ENCODE results near the gene ADCY7.
"Not testable (repeated sequence)": the region's sequence is repeated elsewhere in the genome, so short reads cannot be mapped to it uniquely, and the experiment has no call there.

The ADCY7 gene

GRCh38 chr16:50340578-50340977 lies 74.2 kb downstream of the ADCY7 start:
- Histone ChIP-seq H3K36me3 (ENCODE audit: control insufficient read depth in 1 of 2, insufficient read depth in 2 of 2, low read length in 2 of 2) (peaks cover 9 to 19% of the 10 kb centered on the region in 2 experiments), H3K14ac (ENCODE audit: low read length) (no peak overlapping the region)
- no CpG with 5 or more reads among the region's 2 CpGs for WGBS (ENCODE audit: extremely low coverage, insufficient coverage, insufficient read length)

GRCh38 chr16:50343566-50343965 lies 77.2 kb downstream of the ADCY7 start:
- H3K36me3 ChIP-seq (ENCODE audit: control insufficient read depth in 1 of 2, insufficient read depth in 2 of 2, low read length in 2 of 2), result peaks cover 9 to 18% of the 10 kb centered on the region in 2 experiments
- H3K14ac ChIP-seq (ENCODE audit: low read length); H3K79me2 ChIP-seq (ENCODE audit: control insufficient read depth, insufficient read depth, low read length, poor library complexity); H3K79me1 ChIP-seq (ENCODE audit: low read length); H2BK120ac ChIP-seq (ENCODE audit: insufficient read depth, low read length, poor library complexity); H3K23ac ChIP-seq (ENCODE audit: low read length); H2AFZ ChIP-seq (ENCODE audit: insufficient read depth, low read length, poor library complexity); H3K4me2 ChIP-seq (ENCODE audit: low read length); H2AK5ac ChIP-seq (ENCODE audit: low read length); H3K4me3 ChIP-seq (ENCODE audit: low read depth, low read length); H4K91ac ChIP-seq (ENCODE audit: low read depth, low read length); H4K12ac ChIP-seq (ENCODE audit: low read depth, low read length); H3K4me1 ChIP-seq (ENCODE audit: control insufficient read depth in 1 of 2, insufficient read depth in 2 of 2, low read length in 2 of 2); H2BK12ac ChIP-seq (ENCODE audit: low read length); H3K4ac ChIP-seq (ENCODE audit: low read depth, low read length); H3K27me3 ChIP-seq (ENCODE audit: insufficient read depth, low read length); H3K18ac ChIP-seq (ENCODE audit: low read length); H3K9ac ChIP-seq (ENCODE audit: low read length); DNase-seq; H4K8ac ChIP-seq (ENCODE audit: low read depth, low read length); H2BK5ac ChIP-seq (ENCODE audit: low read depth, low read length, poor library complexity); H3K9me3 ChIP-seq (ENCODE audit: insufficient read depth, low read depth, low read length); H3K27ac ChIP-seq (ENCODE audit: low read depth, low read length): not testable (repeated sequence)
- no CpG with 5 or more reads among the region's 8 CpGs for WGBS (ENCODE audit: extremely low coverage, insufficient coverage, insufficient read length)

More at GRCh38 chr16:50340578-50340977, 74.2 kb downstream of the ADCY7 start:
- Histone ChIP-seq H3K9ac (ENCODE audit: low read length) (no peak overlapping the region), H3K18ac (ENCODE audit: low read length) (no peak overlapping the region), H2BK5ac (ENCODE audit: low read depth, low read length, poor library complexity) (no peak overlapping the region), H3K9me3 (ENCODE audit: insufficient read depth, low read depth, low read length) (no peaks in the 10 kb centered on the region), H3K27me3 (ENCODE audit: insufficient read depth, low read length) (no peaks in the 10 kb centered on the region), H2AFZ (ENCODE audit: insufficient read depth, low read length, poor library complexity) (no peak overlapping the region), H3K79me1 (ENCODE audit: low read length) (no peaks in the 10 kb centered on the region), H3K23ac (ENCODE audit: low read length) (no peak overlapping the region), H3K4ac (ENCODE audit: low read depth, low read length) (no peak overlapping the region), H2BK12ac (ENCODE audit: low read length) (no peak overlapping the region), H4K12ac (ENCODE audit: low read depth, low read length) (no peak overlapping the region), H2BK120ac (ENCODE audit: insufficient read depth, low read length, poor library complexity) (no peak overlapping the region), H3K79me2 (ENCODE audit: control insufficient read depth, insufficient read depth, low read length, poor library complexity) (no peaks in the 10 kb centered on the region), H3K4me2 (ENCODE audit: low read length) (no peak overlapping the region), H4K91ac (ENCODE audit: low read depth, low read length) (no peak overlapping the region), H4K8ac (ENCODE audit: low read depth, low read length) (no peak overlapping the region), H3K4me3 (ENCODE audit: low read depth, low read length) (no peak overlapping the region), H3K4me1 (ENCODE audit: control insufficient read depth in 1 of 2, insufficient read depth in 2 of 2, low read length in 2 of 2) (no peaks in the 10 kb centered on the region), H2AK5ac (ENCODE audit: low read length) (no peak overlapping the region), H3K27ac (ENCODE audit: low read depth, low read length) (no peak overlapping the region)
- DNase-seq, result no peak

GRCh38 chr16:50345210-50345609 lies 78.9 kb downstream of the ADCY7 start:
- not testable (repeated sequence) for H3K4me1 ChIP-seq (ENCODE audit: control insufficient read depth in 1 of 2, insufficient read depth in 2 of 2, low read length in 2 of 2); H3K79me1 ChIP-seq (ENCODE audit: low read length); H3K9me3 ChIP-seq (ENCODE audit: insufficient read depth, low read depth, low read length); H4K12ac ChIP-seq (ENCODE audit: low read depth, low read length); H2BK120ac ChIP-seq (ENCODE audit: insufficient read depth, low read length, poor library complexity); H4K91ac ChIP-seq (ENCODE audit: low read depth, low read length); H2BK5ac ChIP-seq (ENCODE audit: low read depth, low read length, poor library complexity); DNase-seq; H3K9ac ChIP-seq (ENCODE audit: low read length); H3K18ac ChIP-seq (ENCODE audit: low read length); H3K4ac ChIP-seq (ENCODE audit: low read depth, low read length); H2AFZ ChIP-seq (ENCODE audit: insufficient read depth, low read length, poor library complexity); H3K27ac ChIP-seq (ENCODE audit: low read depth, low read length); H2AK5ac ChIP-seq (ENCODE audit: low read length); H3K4me3 ChIP-seq (ENCODE audit: low read depth, low read length); H2BK12ac ChIP-seq (ENCODE audit: low read length); H3K4me2 ChIP-seq (ENCODE audit: low read length); H3K27me3 ChIP-seq (ENCODE audit: insufficient read depth, low read length); H4K8ac ChIP-seq (ENCODE audit: low read depth, low read length); H3K14ac ChIP-seq (ENCODE audit: low read length); H3K23ac ChIP-seq (ENCODE audit: low read length); H3K79me2 ChIP-seq (ENCODE audit: control insufficient read depth, insufficient read depth, low read length, poor library complexity)
- H3K36me3 ChIP-seq (ENCODE audit: control insufficient read depth in 1 of 2, insufficient read depth in 2 of 2, low read length in 2 of 2), result peaks cover 11 to 16% of the 10 kb centered on the region in 2 experiments
- WGBS (ENCODE audit: extremely low coverage, insufficient coverage, insufficient read length), result no CpG with 5 or more reads among the region's 2 CpGs

GRCh38 chr16:50351116-50351515 lies 84.8 kb downstream of the ADCY7 start:
- Histone ChIP-seq H3K4ac (ENCODE audit: low read depth, low read length) (no peak overlapping the region), H3K18ac (ENCODE audit: low read length) (no peak overlapping the region), H3K4me2 (ENCODE audit: low read length) (no peak overlapping the region), H3K9me3 (ENCODE audit: insufficient read depth, low read depth, low read length) (no peaks in the 10 kb centered on the region), H3K27me3 (ENCODE audit: insufficient read depth, low read length) (no peaks in the 10 kb centered on the region), H3K4me3 (ENCODE audit: low read depth, low read length) (no peak overlapping the region), H3K36me3 (ENCODE audit: control insufficient read depth in 1 of 2, insufficient read depth in 2 of 2, low read length in 2 of 2) (peaks cover 3 to 8% of the 10 kb centered on the region in 2 experiments), H3K14ac (ENCODE audit: low read length) (no peak overlapping the region), H3K27ac (ENCODE audit: low read depth, low read length) (no peak overlapping the region), H2BK5ac (ENCODE audit: low read depth, low read length, poor library complexity) (no peak overlapping the region), H2BK120ac (ENCODE audit: insufficient read depth, low read length, poor library complexity) (no peak overlapping the region), H4K91ac (ENCODE audit: low read depth, low read length) (no peak overlapping the region), H4K8ac (ENCODE audit: low read depth, low read length) (no peak overlapping the region), H2AK5ac (ENCODE audit: low read length) (no peak overlapping the region), H2AFZ (ENCODE audit: insufficient read depth, low read length, poor library complexity) (no peak overlapping the region), H4K12ac (ENCODE audit: low read depth, low read length) (no peak overlapping the region), H3K4me1 (ENCODE audit: control insufficient read depth in 1 of 2, insufficient read depth in 2 of 2, low read length in 2 of 2) (no peaks in the 10 kb centered on the region), H3K23ac (ENCODE audit: low read length) (no peak overlapping the region), H3K9ac (ENCODE audit: low read length) (no peak overlapping the region), H3K79me2 (ENCODE audit: control insufficient read depth, insufficient read depth, low read length, poor library complexity) (no peaks in the 10 kb centered on the region), H3K79me1 (ENCODE audit: low read length) (no peaks in the 10 kb centered on the region), H2BK12ac (ENCODE audit: low read length) (no peak overlapping the region)
- DNase-seq, result no peak
- WGBS (ENCODE audit: extremely low coverage, insufficient coverage, insufficient read length), result no CpG with 5 or more reads among the region's 5 CpGs

Data from trophoblast cell (in vitro differentiated cells and primary cell).